Activated naive CD8-positive, alpha-beta T cell treated with anti-CD3 and anti-CD28 coated beads, Interleukin-2, amount 50 U/mL, for 24 hours (primary cell): Measurements from ENCODE around the gene PGRMC1.
A peak's percentile ranks its signal among the peaks of the same experiment; 100 is the strongest.
"Not testable (repeated sequence)": the region's sequence is repeated elsewhere in the genome, so short reads cannot be mapped to it uniquely, and the experiment has no call there.

Experiments
- ATAC-seq: fragments of 150-1000 bp; cut with Tn5 transposase; one replicate; pipeline ENCODE4 v1.10.0; 2021
- DNase-seq: peaks from one replicate; pipeline ENCODE4 v3.0.0; 2021
- H3K27ac Mint-ChIP-seq: one replicate; pipeline ENCODE4 v1.8.0; 2021; ENCODE audit warnings: mild to moderate bottlenecking, mixed read lengths
- H3K27me3 Mint-ChIP-seq: one replicate; pipeline ENCODE4 v1.8.0; 2021; ENCODE audit warnings: mixed read lengths
- H3K36me3 Mint-ChIP-seq: one replicate; pipeline ENCODE4 v1.8.0; 2021; ENCODE audit warnings: low read depth, mixed read lengths
- H3K4me1 Mint-ChIP-seq: one replicate; pipeline ENCODE4 v1.8.0; 2021; ENCODE audit warnings: mixed read lengths
- H3K4me3 Mint-ChIP-seq: one replicate; pipeline ENCODE4 v1.8.0; 2021; ENCODE audit warnings: mild to moderate bottlenecking, moderate library complexity, mixed read lengths
- H3K9me3 Mint-ChIP-seq: one replicate; pipeline ENCODE4 v1.8.0; 2021; ENCODE audit warnings: mixed read lengths

The PGRMC1 gene

DNA sequence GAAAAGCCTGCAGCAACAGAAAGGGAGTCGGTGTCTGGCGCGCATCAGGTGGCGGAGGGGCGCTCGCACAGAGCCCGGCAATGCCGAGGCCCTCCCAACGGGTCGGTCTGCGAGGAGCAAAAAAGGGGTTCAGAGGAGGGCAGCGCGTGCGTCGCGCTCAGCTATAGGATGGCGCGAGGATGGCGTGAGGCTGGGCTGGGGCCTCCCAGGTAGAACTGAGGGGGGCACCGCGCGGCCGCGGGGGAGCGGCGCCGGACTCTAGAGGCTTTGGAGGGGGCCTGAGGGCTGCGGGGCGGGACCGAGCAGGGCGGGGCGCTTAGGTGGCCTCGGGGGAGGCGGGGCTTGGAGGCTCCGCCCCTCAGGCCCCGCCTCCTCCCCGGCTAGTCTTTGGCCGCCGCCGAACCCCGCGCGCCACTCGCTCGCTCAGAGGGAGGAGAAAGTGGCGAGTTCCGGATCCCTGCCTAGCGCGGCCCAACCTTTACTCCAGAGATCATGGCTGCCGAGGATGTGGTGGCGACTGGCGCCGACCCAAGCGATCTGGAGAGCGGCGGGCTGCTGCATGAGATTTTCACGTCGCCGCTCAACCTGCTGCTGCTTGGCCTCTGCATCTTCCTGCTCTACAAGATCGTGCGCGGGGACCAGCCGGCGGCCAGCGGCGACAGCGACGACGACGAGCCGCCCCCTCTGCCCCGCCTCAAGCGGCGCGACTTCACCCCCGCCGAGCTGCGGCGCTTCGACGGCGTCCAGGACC lies at the start of gene PGRMC1:
Gene PGRMC1 (plus strand): TSS at position 414 of the 751 bp plus-strand sequence. CDS start 79 bp downstream, at position 493.
- Mint-ChIP-seq H3K9me3 (no peaks in the 10 kb centered on the region), H3K36me3 (peaks cover 10% of the 10 kb centered on the region), H3K27me3 (peaks cover 12% of the 10 kb centered on the region), H3K4me3 (peak within 1 kb of the TSS; percentile 97), H3K27ac (peak within 1 kb of the TSS; percentile 84), H3K4me1 (peaks cover 42% of the 10 kb centered on the region)
- DNase-seq (peak; percentile 75), ATAC-seq (peak; percentile 92)

DNA sequence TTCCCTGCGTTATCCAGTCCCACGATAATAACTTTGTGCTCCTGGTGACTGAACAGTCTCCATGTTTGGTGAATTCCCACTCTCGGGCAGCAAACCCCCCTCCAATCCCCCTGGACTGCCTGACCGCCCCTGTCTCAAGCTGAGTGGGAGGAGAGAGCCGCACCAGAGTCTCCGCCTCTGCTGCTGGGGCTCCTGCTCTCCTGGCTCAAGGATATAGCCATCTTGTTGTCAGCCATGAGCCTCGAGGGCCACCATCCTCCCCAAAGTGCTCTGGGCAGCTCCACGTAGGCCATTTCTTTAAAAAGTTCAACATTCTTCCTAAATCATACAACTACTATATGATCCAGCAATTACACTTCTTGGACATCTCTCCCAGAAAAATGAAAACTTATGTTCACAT lies 49.3 kb upstream of the PGRMC1 start:
- ATAC-seq (no peak), DNase-seq (no peak)
- no peak overlapping the region for H3K27ac Mint-ChIP-seq
- H3K4me3 Mint-ChIP-seq: no peak overlapping the region
- no peaks in the 10 kb centered on the region for H3K27me3 Mint-ChIP-seq
- no peaks in the 10 kb centered on the region for H3K9me3 Mint-ChIP-seq
- no peaks in the 10 kb centered on the region for H3K36me3 Mint-ChIP-seq
- no peaks in the 10 kb centered on the region for H3K4me1 Mint-ChIP-seq

DNA sequence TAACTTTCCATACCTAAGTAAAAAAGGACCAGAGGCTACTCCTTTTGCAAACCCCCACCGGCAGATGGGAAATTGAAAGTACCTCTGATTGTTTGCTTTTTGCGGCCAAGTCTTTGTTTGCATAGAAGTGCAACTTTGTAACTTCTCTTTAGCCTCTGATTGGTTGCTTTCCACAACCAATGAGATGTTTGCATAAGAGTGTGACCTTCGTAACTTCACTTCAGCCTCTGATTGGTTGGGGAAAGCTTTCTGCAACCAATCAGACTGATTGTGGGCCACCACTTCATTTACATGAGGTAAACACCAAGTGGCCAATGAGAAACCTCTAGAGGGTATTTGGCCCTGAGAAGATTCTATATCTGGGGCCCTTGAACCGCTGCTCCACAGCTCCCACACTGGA lies 48.8 kb upstream of the PGRMC1 start:
- no peaks in the 10 kb centered on the region for H3K27me3 Mint-ChIP-seq
- ATAC-seq: no peak
- H3K27ac Mint-ChIP-seq: no peak overlapping the region
- H3K4me3 Mint-ChIP-seq: no peak overlapping the region
- no peaks in the 10 kb centered on the region for H3K9me3 Mint-ChIP-seq
- DNase-seq: no peak
- H3K36me3 Mint-ChIP-seq: no peaks in the 10 kb centered on the region
- no peaks in the 10 kb centered on the region for H3K4me1 Mint-ChIP-seq

DNA sequence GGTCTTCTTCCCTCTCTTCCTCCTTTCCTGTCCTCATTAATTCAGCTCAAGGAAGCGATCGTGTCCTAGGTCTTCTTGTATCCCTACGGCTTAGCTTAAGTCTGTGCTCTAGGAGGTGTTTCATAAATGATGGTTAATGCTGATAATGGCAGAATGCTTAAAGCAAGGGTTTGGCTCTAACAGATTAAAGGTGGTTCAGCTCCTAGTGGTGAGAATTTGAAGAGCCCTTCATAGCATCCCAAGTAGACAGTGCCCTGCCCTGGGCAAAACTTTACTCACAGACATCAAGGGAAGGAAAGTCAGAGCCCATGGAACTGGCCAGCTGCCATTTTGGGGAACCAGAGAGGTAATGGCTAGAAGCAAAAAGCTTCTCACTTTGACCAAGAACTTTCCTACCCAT lies 47.0 kb upstream of the PGRMC1 start:
- Mint-ChIP-seq H3K4me3 (no peak overlapping the region), H3K36me3 (no peaks in the 10 kb centered on the region), H3K27me3 (no peaks in the 10 kb centered on the region), H3K9me3 (no peaks in the 10 kb centered on the region), H3K27ac (no peak overlapping the region), H3K4me1 (no peaks in the 10 kb centered on the region)
- ATAC-seq: no peak
- DNase-seq: no peak

DNA sequence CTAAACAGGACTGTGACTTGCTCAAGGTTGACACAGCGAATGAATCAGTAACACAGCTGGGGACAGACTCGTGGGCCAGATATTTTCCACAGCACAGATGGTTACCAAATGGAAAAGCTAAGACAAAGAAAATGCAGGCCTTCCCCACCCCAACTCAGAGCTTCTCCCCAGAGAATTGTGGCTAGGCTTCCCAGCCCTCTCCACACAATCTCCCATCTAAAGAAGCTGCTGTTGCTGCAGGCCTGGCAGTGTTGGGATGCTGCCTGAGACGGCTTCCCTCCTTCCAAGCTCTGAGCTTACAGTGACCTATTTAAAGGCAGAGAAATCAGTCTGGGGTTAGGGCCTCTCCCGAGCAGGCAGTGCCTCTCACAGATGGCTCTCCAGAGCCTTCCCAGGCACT lies 46.5 kb upstream of the PGRMC1 start:
- ATAC-seq (no peak), DNase-seq (no peak)
- Mint-ChIP-seq H3K4me3 (no peak overlapping the region), H3K27ac (no peak overlapping the region), H3K4me1 (no peaks in the 10 kb centered on the region), H3K27me3 (no peaks in the 10 kb centered on the region), H3K36me3 (no peaks in the 10 kb centered on the region), H3K9me3 (no peaks in the 10 kb centered on the region)

DNA sequence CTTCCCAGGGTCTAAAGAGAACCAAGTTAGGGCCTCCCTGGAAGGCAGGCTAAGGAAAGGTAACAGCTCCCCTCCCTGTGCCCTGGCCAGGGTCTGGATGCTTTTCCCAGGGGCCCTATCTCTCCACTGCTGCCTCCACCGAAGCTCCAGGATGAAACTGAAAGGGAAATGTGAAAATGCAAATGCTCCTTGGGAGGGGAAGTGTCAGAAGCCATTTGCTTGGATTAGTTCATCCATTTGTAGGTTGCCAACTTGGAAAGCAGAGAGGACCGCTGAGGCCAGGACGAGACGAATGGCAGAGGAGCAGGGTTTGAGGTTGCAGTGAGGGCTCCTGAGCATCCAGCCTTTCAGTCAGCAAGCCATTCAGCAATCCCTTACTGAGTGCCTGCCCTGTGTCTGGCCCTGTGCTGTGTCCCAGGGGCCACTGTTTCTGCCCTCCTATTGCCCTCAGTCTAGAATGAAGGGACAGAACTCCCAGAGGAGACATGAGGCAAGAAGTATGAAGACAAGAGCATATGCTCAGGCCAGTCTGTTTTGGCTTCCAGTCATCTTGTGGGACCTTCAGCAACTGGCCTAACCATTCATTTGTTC lies 45.9 kb upstream of the PGRMC1 start:
- Mint-ChIP-seq H3K4me3 (no peak overlapping the region), H3K9me3 (no peaks in the 10 kb centered on the region), H3K27ac (no peak overlapping the region), H3K4me1 (no peaks in the 10 kb centered on the region), H3K36me3 (no peaks in the 10 kb centered on the region), H3K27me3 (no peaks in the 10 kb centered on the region)
- DNase-seq (no peak), ATAC-seq (no peak)

DNA sequence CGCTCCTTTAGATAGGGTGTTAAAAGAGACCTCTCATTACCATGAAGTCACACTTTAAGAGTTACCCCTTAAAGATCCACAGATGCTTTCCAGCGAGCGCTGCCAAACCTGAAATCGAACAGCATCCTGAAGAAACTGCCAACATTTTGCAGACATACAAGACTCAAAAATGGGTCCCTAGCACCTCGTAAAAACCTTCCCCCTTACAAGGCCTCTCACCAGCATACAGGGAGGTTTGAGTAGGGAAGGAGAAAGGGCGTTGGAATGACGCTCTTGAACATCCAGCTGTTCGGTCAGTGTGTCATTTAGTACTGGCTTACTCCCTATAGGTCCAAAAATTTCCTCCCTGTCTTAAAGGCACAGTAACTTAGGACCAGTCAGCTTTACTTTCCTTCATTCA lies 45.3 kb upstream of the PGRMC1 start:
- Mint-ChIP-seq H3K4me3 (no peak overlapping the region), H3K4me1 (no peaks in the 10 kb centered on the region), H3K9me3 (no peaks in the 10 kb centered on the region), H3K27me3 (no peaks in the 10 kb centered on the region), H3K36me3 (no peaks in the 10 kb centered on the region), H3K27ac (no peak overlapping the region)
- no peak for ATAC-seq
- no peak for DNase-seq

DNA sequence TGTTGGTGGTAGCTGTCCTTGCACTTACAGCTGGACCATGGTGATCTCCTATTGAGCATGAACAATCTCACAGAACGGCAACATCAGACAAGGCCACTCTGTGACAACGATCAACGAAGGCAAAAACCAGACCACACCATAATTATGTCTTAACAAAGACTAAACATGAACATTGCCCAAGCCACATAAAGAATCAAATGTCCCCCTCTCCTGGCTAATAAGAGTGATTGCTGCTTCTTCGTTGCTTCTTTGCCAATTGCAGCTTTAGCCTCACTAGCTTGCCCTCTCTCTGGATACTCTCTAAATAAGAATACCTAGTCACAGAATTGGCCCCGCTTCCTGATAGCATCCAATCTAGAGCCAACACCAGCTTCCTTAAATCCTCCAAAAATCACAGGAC lies 41.5 kb upstream of the PGRMC1 start:
- ATAC-seq (no peak), DNase-seq (no peak)
- no peak overlapping the region for H3K27ac Mint-ChIP-seq
- H3K36me3 Mint-ChIP-seq: no peaks in the 10 kb centered on the region
- no peaks in the 10 kb centered on the region for H3K27me3 Mint-ChIP-seq
- H3K4me1 Mint-ChIP-seq: no peaks in the 10 kb centered on the region
- H3K9me3 Mint-ChIP-seq: no peaks in the 10 kb centered on the region
- H3K4me3 Mint-ChIP-seq: no peak overlapping the region

DNA sequence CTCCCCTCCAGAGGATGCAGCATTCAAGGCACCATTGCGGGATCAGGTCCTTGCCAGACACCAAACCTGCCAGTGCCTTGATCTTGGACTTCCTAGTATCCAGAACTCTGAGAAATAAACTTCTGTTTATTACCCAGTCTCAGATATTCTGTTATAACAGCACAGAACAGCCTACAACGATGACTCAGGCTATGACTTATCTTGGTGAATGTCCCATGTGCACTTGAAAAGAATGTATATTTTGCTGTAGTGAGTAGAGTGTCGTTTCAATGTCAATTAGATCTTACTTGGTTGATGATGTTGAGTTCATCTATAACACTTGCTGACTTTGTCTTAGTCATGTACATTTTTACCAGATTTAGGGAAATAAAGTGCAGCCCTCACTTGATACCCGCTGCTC lies 34.5 kb upstream of the PGRMC1 start:
- Mint-ChIP-seq H3K4me1 (no peaks in the 10 kb centered on the region), H3K36me3 (no peaks in the 10 kb centered on the region), H3K9me3 (no peaks in the 10 kb centered on the region), H3K27me3 (peaks cover 5% of the 10 kb centered on the region), H3K27ac (no peak overlapping the region), H3K4me3 (no peak overlapping the region)
- DNase-seq (no peak), ATAC-seq (no peak)

DNA sequence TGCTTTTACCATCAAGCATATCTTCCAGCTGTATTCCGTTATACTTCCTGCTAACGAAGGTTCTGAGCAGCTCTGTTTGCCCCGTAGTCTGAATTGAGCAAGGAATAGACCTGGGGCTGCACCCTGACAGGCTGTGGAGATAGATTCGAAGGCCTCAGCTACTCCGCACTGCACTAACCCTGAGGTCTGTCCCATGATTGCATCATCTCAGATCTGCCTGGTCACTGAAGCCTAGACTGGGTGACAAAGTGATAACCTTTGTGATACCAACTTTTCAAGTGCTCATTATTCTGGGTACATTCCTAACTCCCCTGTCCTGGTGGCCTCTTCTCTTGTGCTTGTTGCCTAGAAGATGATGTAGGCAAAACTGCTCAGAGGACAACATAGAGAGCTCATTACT lies 29.9 kb upstream of the PGRMC1 start:
- DNase-seq (no peak), ATAC-seq (no peak)
- Mint-ChIP-seq H3K4me1 (no peaks in the 10 kb centered on the region), H3K27me3 (peaks cover 5% of the 10 kb centered on the region), H3K4me3 (no peak overlapping the region), H3K9me3 (no peaks in the 10 kb centered on the region), H3K27ac (no peak overlapping the region), H3K36me3 (no peaks in the 10 kb centered on the region)

DNA sequence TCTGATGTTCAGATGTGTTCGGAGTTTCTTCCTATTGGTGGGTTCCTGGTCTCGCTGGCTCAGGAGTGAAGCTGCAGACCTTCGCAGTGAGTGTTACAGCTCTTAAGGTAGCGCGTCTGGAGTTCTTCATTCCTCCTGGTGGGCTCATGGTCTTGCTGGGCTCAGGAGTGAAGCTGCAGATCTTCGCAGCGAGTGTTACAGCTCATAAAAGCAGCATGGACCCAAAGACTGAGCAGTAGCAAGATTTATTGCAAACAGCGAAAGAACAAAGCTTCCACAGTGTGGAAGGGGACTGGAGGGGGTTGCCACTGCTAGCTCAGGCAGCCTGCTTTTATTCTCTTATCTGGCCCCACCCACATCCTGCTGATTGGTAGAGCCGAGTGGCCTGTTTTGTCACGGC lies 28.6 kb upstream of the PGRMC1 start:
- not testable (repeated sequence) for DNase-seq, ATAC-seq, H3K4me1 Mint-ChIP-seq, H3K27ac Mint-ChIP-seq, H3K4me3 Mint-ChIP-seq, H3K27me3 Mint-ChIP-seq, H3K36me3 Mint-ChIP-seq, H3K9me3 Mint-ChIP-seq

DNA sequence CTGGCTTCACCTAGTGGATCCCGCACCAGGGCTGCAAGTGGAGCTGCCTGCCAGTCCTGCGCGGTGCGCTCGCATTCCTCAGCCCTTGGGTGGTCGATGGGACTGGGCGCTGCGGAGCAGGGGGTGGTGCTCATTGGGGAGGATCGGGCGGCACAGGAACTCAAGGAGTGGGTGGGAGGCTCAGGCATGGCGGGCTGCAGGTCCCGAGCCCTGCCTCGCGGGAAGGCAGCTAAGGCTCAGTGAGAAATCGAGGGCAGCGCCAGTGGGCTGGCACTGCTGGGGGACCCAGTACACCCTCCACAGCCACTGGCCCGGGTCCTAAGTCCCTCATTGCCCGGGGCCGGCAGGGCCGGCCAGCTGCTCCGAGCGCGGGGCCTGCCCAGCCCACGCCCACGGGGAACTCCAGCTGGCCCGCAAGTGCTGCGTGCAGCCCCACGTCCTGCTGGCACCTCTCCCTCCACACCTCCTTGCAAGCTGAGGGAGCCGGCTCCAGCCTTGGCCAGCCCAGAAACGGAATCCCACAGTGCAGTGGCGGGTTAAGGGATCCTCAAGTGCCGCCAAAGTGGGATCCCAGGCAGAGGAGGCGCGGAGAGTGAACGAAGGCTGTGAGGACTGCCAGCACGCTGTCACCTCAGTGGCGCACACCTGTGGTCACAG lies 27.6 kb upstream of the PGRMC1 start:
- Mint-ChIP-seq H3K4me3 (no peak overlapping the region), H3K27ac (no peak overlapping the region), H3K27me3 (peaks cover 5% of the 10 kb centered on the region), H3K36me3 (no peaks in the 10 kb centered on the region), H3K4me1 (no peaks in the 10 kb centered on the region), H3K9me3 (no peaks in the 10 kb centered on the region)
- ATAC-seq (no peak), DNase-seq (no peak)

DNA sequence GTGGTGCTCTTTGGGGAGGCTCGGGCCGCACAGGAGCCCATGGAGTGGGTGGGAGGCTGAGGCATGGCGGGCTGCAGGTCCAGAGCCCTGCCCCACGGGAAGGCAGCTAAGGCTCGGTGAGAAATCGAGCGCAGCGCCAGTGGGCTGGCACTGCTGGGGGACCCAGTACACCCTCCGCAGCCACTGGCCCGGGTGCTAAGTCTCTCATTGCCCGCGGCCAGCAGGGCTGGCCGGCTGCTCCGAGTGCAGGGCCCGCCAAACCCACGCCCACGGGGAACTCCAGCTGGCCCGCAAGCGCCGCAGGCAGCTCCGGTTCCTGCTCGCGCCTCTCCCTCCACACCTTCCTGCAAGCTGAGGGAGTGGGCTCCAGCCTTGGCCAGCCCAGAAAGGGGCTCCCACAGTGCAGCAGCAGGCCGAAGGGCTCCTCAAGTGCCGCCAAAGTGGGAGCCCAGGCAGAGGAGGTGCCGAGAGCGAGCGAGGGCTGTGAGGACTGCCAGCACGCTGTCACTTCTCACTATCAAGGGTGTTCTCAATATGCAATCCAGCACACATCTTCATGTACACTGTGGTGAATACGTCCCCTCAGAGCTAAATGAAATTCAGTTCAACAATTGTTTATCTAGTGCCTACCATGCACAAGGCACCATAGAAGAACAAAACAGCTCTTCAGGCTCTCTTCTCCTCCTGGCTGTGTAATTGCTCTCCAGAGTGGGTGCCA lies 25.0 kb upstream of the PGRMC1 start:
- not testable (repeated sequence) for H3K4me1 Mint-ChIP-seq, H3K27me3 Mint-ChIP-seq, H3K9me3 Mint-ChIP-seq, H3K36me3 Mint-ChIP-seq, ATAC-seq, DNase-seq, H3K4me3 Mint-ChIP-seq, H3K27ac Mint-ChIP-seq

DNA sequence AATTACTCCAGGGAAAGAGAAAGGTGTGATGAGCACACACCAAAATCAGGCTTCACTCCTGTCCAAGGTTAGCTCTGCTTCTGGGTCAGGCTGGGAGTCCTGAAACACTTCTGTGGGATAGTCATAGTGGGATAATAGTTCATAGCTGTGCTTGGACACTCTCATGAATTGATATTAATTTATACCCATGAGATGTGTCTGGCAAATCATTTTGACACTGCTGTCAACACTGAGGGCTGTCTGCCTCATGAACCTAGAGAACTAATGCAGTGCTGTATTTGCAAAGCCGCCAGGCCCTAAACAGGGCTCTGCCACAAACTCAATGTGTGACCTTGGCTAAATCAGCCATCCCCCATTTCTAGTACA lies 24.5 kb upstream of the PGRMC1 start:
- Mint-ChIP-seq H3K27me3 (peaks cover 5% of the 10 kb centered on the region), H3K4me1 (no peaks in the 10 kb centered on the region), H3K27ac (no peak overlapping the region), H3K36me3 (no peaks in the 10 kb centered on the region), H3K4me3 (no peak overlapping the region), H3K9me3 (no peaks in the 10 kb centered on the region)
- DNase-seq (no peak), ATAC-seq (no peak)

DNA sequence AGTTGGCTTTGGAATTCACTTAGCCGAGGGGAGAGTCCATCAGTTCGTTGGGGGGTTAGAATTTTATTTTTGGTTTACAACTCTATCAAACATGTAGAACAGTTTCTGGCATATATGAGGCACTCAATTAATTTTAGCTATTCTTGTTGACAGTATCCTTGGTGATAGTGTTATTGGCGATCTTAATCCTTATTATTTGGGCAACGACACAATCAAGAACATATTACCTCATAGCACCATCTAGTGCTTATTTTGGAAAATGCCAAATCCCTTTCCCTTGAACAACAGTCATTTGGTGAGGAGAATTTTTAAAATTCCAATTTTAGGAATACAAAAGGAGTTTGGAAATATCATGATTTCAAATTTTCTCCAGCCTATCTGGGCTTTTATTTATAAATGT lies 17.9 kb upstream of the PGRMC1 start:
- ATAC-seq (no peak), DNase-seq (no peak)
- no peaks in the 10 kb centered on the region for H3K9me3 Mint-ChIP-seq
- H3K27me3 Mint-ChIP-seq: peaks cover 10% of the 10 kb centered on the region
- H3K4me3 Mint-ChIP-seq: no peak overlapping the region
- H3K36me3 Mint-ChIP-seq: no peaks in the 10 kb centered on the region
- no peak overlapping the region for H3K27ac Mint-ChIP-seq
- H3K4me1 Mint-ChIP-seq: no peaks in the 10 kb centered on the region
